ENCODE results near the gene CAP1. TPM values are rescaled to one million over a fixed set of nuclear protein-coding genes. Genes with fewer than 3 reads are reported as not detected.

The CAP1 gene, protein sequence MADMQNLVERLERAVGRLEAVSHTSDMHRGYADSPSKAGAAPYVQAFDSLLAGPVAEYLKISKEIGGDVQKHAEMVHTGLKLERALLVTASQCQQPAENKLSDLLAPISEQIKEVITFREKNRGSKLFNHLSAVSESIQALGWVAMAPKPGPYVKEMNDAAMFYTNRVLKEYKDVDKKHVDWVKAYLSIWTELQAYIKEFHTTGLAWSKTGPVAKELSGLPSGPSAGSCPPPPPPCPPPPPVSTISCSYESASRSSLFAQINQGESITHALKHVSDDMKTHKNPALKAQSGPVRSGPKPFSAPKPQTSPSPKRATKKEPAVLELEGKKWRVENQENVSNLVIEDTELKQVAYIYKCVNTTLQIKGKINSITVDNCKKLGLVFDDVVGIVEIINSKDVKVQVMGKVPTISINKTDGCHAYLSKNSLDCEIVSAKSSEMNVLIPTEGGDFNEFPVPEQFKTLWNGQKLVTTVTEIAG
- total RNA-seq = 505 and 515 TPM in 2 replicates

DNA sequence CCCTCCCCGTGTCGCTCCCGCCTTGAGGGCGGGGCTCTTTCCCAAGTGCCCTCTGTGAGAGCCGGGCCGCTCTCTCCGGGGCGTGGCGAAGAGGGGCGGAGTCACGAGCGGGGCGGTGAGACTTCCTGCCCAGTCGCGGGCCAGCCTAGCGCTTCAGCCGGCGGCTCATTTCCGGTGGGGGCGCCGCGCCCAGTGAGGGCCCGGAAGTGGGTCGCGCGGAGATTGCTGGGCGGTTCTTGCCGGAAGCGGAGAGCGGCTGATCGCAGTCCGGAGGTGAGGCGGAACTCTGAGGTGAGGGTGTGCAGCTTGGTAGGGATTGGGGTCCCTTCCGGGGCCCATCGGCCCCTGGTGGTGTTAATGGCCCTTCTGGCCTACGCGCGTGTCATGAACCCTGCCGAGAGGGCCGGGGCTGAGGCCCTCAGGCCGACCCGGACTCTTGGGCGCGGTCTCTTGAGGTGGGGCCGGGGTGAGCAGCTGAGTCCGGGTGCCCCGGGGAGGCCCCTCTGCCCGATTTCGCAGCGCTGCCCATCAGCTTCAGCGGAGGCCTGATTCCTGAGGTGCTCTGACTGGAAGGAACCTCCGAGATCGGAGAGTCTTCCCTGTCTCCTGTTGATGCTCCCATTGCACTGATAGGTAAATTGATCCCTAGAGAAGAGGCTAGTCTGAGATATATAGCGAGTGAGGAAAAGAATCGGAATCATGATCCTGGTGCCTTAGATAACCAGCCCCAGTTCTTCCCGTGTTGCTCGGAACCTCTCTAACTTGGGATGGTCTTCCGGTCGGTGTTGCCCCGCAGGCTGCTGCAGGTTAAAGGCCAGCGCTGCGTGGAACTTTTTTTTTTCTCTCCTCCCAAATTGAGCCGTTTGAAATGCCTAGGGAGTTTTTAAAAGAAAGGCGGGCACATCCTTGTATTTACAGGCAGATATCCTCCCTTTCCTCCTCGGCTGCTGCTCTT lies at the start of gene CAP1:
TSS of gene CAP1 (plus strand) at position 219 of the 955 bp plus-strand sequence. CDS start 18,618 bp downstream, outside the sequence.

DNA sequence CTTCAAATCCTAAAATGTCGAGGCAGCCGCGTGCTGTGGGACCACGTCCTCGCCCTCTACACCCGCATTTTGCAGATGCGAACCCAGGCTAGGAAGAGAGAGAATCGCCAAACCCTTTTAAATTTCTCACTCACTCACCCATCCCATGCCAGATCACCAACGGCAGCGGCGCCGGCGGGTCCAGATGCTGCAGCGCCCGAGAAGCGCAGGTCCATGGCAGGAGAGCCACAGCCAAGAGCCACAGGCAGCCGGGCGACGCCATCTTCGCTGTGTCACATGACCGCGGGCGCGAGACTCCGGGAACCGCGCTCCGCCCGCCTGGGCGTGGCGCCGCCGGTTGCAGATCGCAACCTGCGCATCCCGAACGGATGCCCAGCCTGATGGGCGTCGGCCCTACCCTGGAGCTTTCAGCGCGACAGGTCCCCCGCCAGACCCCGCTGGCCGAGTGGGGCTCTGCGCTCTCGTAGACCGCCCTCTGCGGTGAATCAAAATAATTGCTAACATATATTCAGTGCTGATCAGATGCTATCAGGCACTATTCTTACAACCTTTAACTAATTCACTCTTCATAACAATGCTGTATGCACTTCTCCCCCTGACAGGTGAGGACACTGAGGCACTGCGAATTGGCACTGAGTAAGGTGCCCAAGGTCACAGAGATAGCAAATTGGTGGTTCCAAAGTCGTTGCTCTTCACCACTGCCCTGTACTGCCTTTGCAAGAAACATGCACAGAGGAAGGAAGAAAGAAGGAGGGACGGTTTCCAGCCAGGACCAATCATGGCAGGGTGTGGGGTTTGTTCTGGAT lies 56.7 kb downstream of the CAP1 start, which contains the start of gene PPT1:
TSS of gene PPT1 (minus strand) at position 276 of the 806 bp plus-strand sequence. CDS start at position 262, 14 bp downstream.

Other genes starting within 250 kb of the CAP1 start
- gene TRIT1, start 157.2 kb upstream of the CAP1 start, total RNA-seq = 25.3 and 30.1 TPM in 2 replicates
- 2.1 and 3.0 TPM in 2 replicates for gene MYCL, start 138.8 kb upstream of the CAP1 start, total RNA-seq
- gene MFSD2A, start 85.6 kb upstream of the CAP1 start, total RNA-seq = 3.9 and 5.3 TPM in 2 replicates
- gene PPT1, start 56.5 kb downstream of the CAP1 start, total RNA-seq = 88.6 and 132 TPM in 2 replicates
- 31.2 and 35.4 TPM in 2 replicates for gene RLF, start 120.7 kb downstream of the CAP1 start, total RNA-seq
- not detected in 2 replicates for gene TMCO2, start 207.2 kb downstream of the CAP1 start, total RNA-seq
- 86.8 and 89.0 TPM in 2 replicates for gene ZMPSTE24, start 217.5 kb downstream of the CAP1 start, total RNA-seq

Measured in thoracic aorta endothelial cell (primary cell).